ENCODE results near the gene EPB41L4B. TPM values are rescaled to one million over a fixed set of nuclear protein-coding genes. Genes with fewer than 3 reads are reported as not detected.

The EPB41L4B gene
- total and polyA plus RNA-seq, 7 experiments from 2014 or later: 0.36 TPM; not detected in 6

- intact Hi-C loops (cut with micrococcal nuclease): no loop called here
- Histone ChIP-seq H3K4me3 (ENCODE audit: low read length) (no peak overlapping the region), H3K27me3 (ENCODE audit: control insufficient read depth in 2 of 2, insufficient read depth in 2 of 2, low read length in 2 of 2) (no peaks in the 10 kb centered on the region), H3K36me3 (ENCODE audit: control insufficient read depth in 2 of 3, insufficient read depth in 3 of 3, low read length in 3 of 3) (no peaks in the 10 kb centered on the region), H3K4me1 (ENCODE audit: control insufficient read depth in 2 of 2, insufficient read depth in 2 of 2, low read length in 2 of 2) (no peaks in the 10 kb centered on the region), H3K9me3 (ENCODE audit: control insufficient read depth in 2 of 3, low read length in 3 of 3) (no peaks in the 10 kb centered on the region), H3K27ac (ENCODE audit: low read depth, low read length) (no peak overlapping the region)
- peak overlapping the region in 1 of 9 donors; percentile 21 for H3K27ac Mint-ChIP-seq
- H3K36me3 Mint-ChIP-seq: no peaks in the 10 kb centered on the region
- ATAC-seq (no peak), DNase-seq (no peak)
- H3K4me3 Mint-ChIP-seq: no peak overlapping the region
- H3K27me3 Mint-ChIP-seq: peaks cover 0 to 14% (median 7%) of the 10 kb centered on the region in 5 donors
- H3K4me1 Mint-ChIP-seq: no peaks in the 10 kb centered on the region
- H3K9me3 Mint-ChIP-seq: peaks cover 0 to 5% (median 0%) of the 10 kb centered on the region in 11 donors
- ChIA-PET POLR2A (no interaction called here), CTCF (no interaction called here)
These were observed 51.0 kb downstream of the EPB41L4B start for GRCh38 chr9:109269839-109270238.

GRCh38 chr9:109269081-109269480, 51.8 kb downstream of the EPB41L4B start:
- no peaks in the 10 kb centered on the region for H3K4me1 Mint-ChIP-seq
- H3K27ac Mint-ChIP-seq: no peak overlapping the region
- peaks cover 0 to 15% (median 6%) of the 10 kb centered on the region in 5 donors for H3K27me3 Mint-ChIP-seq
- Histone ChIP-seq H3K27ac (ENCODE audit: low read depth, low read length) (no peak overlapping the region), H3K4me3 (ENCODE audit: low read length) (no peak overlapping the region), H3K27me3 (ENCODE audit: control insufficient read depth in 2 of 2, insufficient read depth in 2 of 2, low read length in 2 of 2) (no peaks in the 10 kb centered on the region), H3K9me3 (ENCODE audit: control insufficient read depth in 2 of 3, low read length in 3 of 3) (no peaks in the 10 kb centered on the region), H3K4me1 (ENCODE audit: control insufficient read depth in 2 of 2, insufficient read depth in 2 of 2, low read length in 2 of 2) (no peaks in the 10 kb centered on the region), H3K36me3 (ENCODE audit: control insufficient read depth in 2 of 3, insufficient read depth in 3 of 3, low read length in 3 of 3) (no peaks in the 10 kb centered on the region)
- CTCF ChIA-PET: no interaction called here
- H3K36me3 Mint-ChIP-seq: no peaks in the 10 kb centered on the region
- ATAC-seq (no peak), DNase-seq (no peak)
- intact Hi-C loops (cut with micrococcal nuclease): no loop called here
- H3K4me3 Mint-ChIP-seq: no peak overlapping the region
- POLR2A ChIA-PET: no interaction called here
- H3K9me3 Mint-ChIP-seq: peaks cover 0 to 5% (median 0%) of the 10 kb centered on the region in 11 donors

DNA sequence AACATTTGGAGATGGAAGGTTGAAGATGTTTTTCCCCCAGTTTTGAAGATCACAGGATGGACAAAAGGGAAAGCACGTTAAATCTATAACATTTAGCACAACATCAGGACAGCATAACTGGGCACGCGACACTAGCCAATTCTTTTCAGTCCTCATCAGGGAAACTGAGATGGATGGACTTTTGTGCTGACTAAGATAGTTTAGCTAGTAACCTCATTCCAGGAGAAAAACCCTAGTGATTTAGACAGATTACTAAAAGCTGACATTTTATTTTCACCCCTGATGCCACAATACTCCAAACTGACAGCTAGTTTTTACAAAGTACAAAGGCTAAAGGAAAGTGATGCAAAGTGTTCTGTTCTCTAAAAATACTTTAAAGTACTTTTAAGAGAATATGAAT, 53.3 kb downstream of the EPB41L4B start:
- H3K9me3 ChIP-seq (ENCODE audit: control insufficient read depth in 2 of 3, low read length in 3 of 3): no peaks in the 10 kb centered on the region
- H3K27ac ChIP-seq (ENCODE audit: low read depth, low read length): no peak overlapping the region
- H3K4me3 ChIP-seq (ENCODE audit: low read length): no peak overlapping the region
- Mint-ChIP-seq H3K27ac (no peak overlapping the region), H3K4me1 (no peaks in the 10 kb centered on the region), H3K36me3 (no peaks in the 10 kb centered on the region), H3K9me3 (peaks cover 0 to 5% (median 0%) of the 10 kb centered on the region in 11 donors), H3K27me3 (peaks cover 0 to 15% (median 5%) of the 10 kb centered on the region in 5 donors), H3K4me3 (no peak overlapping the region)
- H3K36me3 ChIP-seq (ENCODE audit: control insufficient read depth in 2 of 3, insufficient read depth in 3 of 3, low read length in 3 of 3): no peaks in the 10 kb centered on the region
- no peak for DNase-seq
- no peak for ATAC-seq
- intact Hi-C loops (cut with micrococcal nuclease): no loop called here
- no peaks in the 10 kb centered on the region for H3K27me3 ChIP-seq (ENCODE audit: control insufficient read depth in 2 of 2, insufficient read depth in 2 of 2, low read length in 2 of 2)
- POLR2A ChIA-PET: no interaction called here
- no peaks in the 10 kb centered on the region for H3K4me1 ChIP-seq (ENCODE audit: control insufficient read depth in 2 of 2, insufficient read depth in 2 of 2, low read length in 2 of 2)
- CTCF ChIA-PET: no interaction called here

DNA sequence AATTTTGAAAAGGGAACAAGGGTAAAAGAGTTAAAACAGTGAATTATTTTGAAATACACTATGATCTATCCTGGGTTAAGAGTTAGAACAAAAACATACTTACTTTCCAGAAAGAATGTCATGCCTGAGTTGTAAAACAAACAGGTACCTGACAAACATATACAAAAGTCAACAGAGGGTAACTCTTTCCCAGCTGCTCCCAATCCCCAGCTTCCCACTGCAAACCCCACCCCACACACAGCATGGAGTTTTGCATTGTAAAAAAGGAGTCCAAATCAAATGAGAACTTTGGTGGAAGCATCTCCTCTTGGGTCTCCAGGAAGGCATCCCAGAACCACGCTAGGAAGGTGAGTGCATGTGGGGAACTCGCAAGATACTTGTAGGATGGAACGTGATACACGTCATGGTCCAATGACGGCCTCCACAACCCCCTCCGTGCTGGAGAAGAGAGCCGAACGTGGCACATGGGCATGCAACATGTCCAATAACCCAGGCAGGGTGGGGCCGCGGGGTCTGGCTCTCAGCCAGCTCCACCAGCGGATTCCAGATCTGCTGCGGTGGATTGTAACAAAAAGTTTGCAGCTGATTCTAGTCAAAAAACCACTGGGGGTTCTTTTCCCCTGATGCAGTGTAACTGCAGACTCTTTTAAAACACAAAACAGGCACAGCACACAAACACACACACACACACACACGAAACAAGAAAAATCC, 55.8 kb downstream of the EPB41L4B start:
- no peak for ATAC-seq

GRCh38 chr9:109263358-109263757, 57.5 kb downstream of the EPB41L4B start:
- Histone ChIP-seq H3K36me3 (ENCODE audit: control insufficient read depth in 2 of 3, insufficient read depth in 3 of 3, low read length in 3 of 3) (no peaks in the 10 kb centered on the region), H3K27ac (ENCODE audit: low read depth, low read length) (no peak overlapping the region), H3K4me1 (ENCODE audit: control insufficient read depth in 2 of 2, insufficient read depth in 2 of 2, low read length in 2 of 2) (no peaks in the 10 kb centered on the region), H3K9me3 (ENCODE audit: control insufficient read depth in 2 of 3, low read length in 3 of 3) (no peaks in the 10 kb centered on the region), H3K27me3 (ENCODE audit: control insufficient read depth in 2 of 2, insufficient read depth in 2 of 2, low read length in 2 of 2) (peaks cover 0 to 3% of the 10 kb centered on the region in 2 donors), H3K4me3 (ENCODE audit: low read length) (no peak overlapping the region)
- ChIA-PET POLR2A (no interaction called here), CTCF (no interaction called here)
- H3K4me1 Mint-ChIP-seq: peaks cover 0 to 2% (median 0%) of the 10 kb centered on the region in 7 donors
- no peak overlapping the region for H3K4me3 Mint-ChIP-seq
- H3K9me3 Mint-ChIP-seq: peaks cover 0 to 5% (median 0%) of the 10 kb centered on the region in 11 donors
- H3K27me3 Mint-ChIP-seq: peaks cover 0 to 24% (median 12%) of the 10 kb centered on the region in 5 donors
- DNase-seq (no peak), ATAC-seq (no peak)
- intact Hi-C loops (cut with micrococcal nuclease): no loop called here
- H3K36me3 Mint-ChIP-seq: no peaks in the 10 kb centered on the region
- no peak overlapping the region for H3K27ac Mint-ChIP-seq

More for the DNA sequence above, 55.8 kb downstream of the EPB41L4B start:
- Mint-ChIP-seq H3K4me3 (no peak overlapping the region), H3K27ac (no peak overlapping the region), H3K4me1 (no peaks in the 10 kb centered on the region), H3K9me3 (peaks cover 0 to 5% (median 0%) of the 10 kb centered on the region in 11 donors), H3K27me3 (peaks cover 0 to 21% (median 9%) of the 10 kb centered on the region in 5 donors), H3K36me3 (no peaks in the 10 kb centered on the region)
- Histone ChIP-seq H3K36me3 (ENCODE audit: control insufficient read depth in 2 of 3, insufficient read depth in 3 of 3, low read length in 3 of 3) (no peaks in the 10 kb centered on the region), H3K4me3 (ENCODE audit: low read length) (no peak overlapping the region), H3K27ac (ENCODE audit: low read depth, low read length) (no peak overlapping the region), H3K4me1 (ENCODE audit: control insufficient read depth in 2 of 2, insufficient read depth in 2 of 2, low read length in 2 of 2) (no peaks in the 10 kb centered on the region), H3K9me3 (ENCODE audit: control insufficient read depth in 2 of 3, low read length in 3 of 3) (no peaks in the 10 kb centered on the region), H3K27me3 (ENCODE audit: control insufficient read depth in 2 of 2, insufficient read depth in 2 of 2, low read length in 2 of 2) (no peaks in the 10 kb centered on the region)
- CTCF ChIA-PET: no interaction called here
- DNase-seq: no peak
- POLR2A ChIA-PET: no interaction called here
- intact Hi-C loops (cut with micrococcal nuclease): no loop called here

- peaks cover 0 to 18% (median 15%) of the 10 kb centered on the region in 5 donors for H3K27me3 Mint-ChIP-seq
- no peaks in the 10 kb centered on the region for H3K36me3 ChIP-seq (ENCODE audit: control insufficient read depth in 2 of 3, insufficient read depth in 3 of 3, low read length in 3 of 3)
- CTCF ChIA-PET: no interaction called here
- H3K4me1 ChIP-seq (ENCODE audit: control insufficient read depth in 2 of 2, insufficient read depth in 2 of 2, low read length in 2 of 2): no peaks in the 10 kb centered on the region
- no peak overlapping the region for H3K4me3 ChIP-seq (ENCODE audit: low read length)
- no peak overlapping the region for H3K27ac ChIP-seq (ENCODE audit: low read depth, low read length)
- H3K36me3 Mint-ChIP-seq: no peaks in the 10 kb centered on the region
- H3K27ac Mint-ChIP-seq: no peak overlapping the region
- intact Hi-C loops (cut with micrococcal nuclease): no loop called here
- peaks cover 0 to 3% of the 10 kb centered on the region in 2 donors for H3K27me3 ChIP-seq (ENCODE audit: control insufficient read depth in 2 of 2, insufficient read depth in 2 of 2, low read length in 2 of 2)
- ATAC-seq: no peak
- H3K4me3 Mint-ChIP-seq: no peak overlapping the region
- no peak for DNase-seq
- POLR2A ChIA-PET: no interaction called here
- H3K9me3 Mint-ChIP-seq: peaks cover 0 to 1% (median 0%) of the 10 kb centered on the region in 11 donors
- H3K9me3 ChIP-seq (ENCODE audit: control insufficient read depth in 2 of 3, low read length in 3 of 3): no peaks in the 10 kb centered on the region
- peaks cover 0 to 2% (median 0%) of the 10 kb centered on the region in 7 donors for H3K4me1 Mint-ChIP-seq
These were observed 62.2 kb downstream of the EPB41L4B start for GRCh38 chr9:109258481-109259302.
